DND-41 (cell line): ENCODE results near the gene TMEM255A.

Source experiments
- ATAC-seq: fragments of 200-7000 bp; cut with Tn5 transposase; 3 replicates; pipeline ENCODE4 v1.9.1; 2021; ENCODE audit warnings: low read depth; ENCODE audit not compliant: insufficient read depth
- DNase-seq: peaks from one replicate; pipeline ENCODE4 v3.0.0-alpha.2; 2020
- H2AFZ ChIP-seq: 2 replicates; pipeline ENCODE4 v1.6.0; 2012; ENCODE audit warnings: low read depth, low read length
- H3K27ac ChIP-seq: 2 replicates; pipeline ENCODE4 v1.5.1; 2012; ENCODE audit warnings: low read length, inconsistent platforms
- H3K27me3 ChIP-seq: fragments of 200-600 bp; sonication (generic); 2 replicates; pipeline ENCODE4 v1.6.0; 2012; ENCODE audit warnings: low read length, mild to moderate bottlenecking, inconsistent platforms; ENCODE audit not compliant: insufficient read depth, poor library complexity
- H3K36me3 ChIP-seq: 2 replicates; pipeline ENCODE4 v1.5.1; 2012; ENCODE audit warnings: low read length, inconsistent platforms; ENCODE audit not compliant: insufficient read depth
- H3K4me1 ChIP-seq: 2 replicates; pipeline ENCODE4 v1.5.1; 2012; ENCODE audit warnings: mild to moderate bottlenecking, low read length; ENCODE audit not compliant: insufficient read depth
- H3K4me2 ChIP-seq: 2 replicates; pipeline ENCODE4 v1.6.0; 2012; ENCODE audit warnings: mild to moderate bottlenecking, moderate library complexity, low read length, inconsistent platforms; ENCODE audit not compliant: insufficient read depth
- H3K4me3 ChIP-seq, 2 experiments: fragments of 200-600 bp in 1 of 2; shearing (Covaris generic) in 1 of 2; 2 replicates each; pipeline ENCODE4 v1.5.1; 2012 to 2016; ENCODE audit warnings: inconsistent platforms in 2 of 2, low read length in 2 of 2, mild to moderate bottlenecking in 2 of 2, low read depth in 1 of 2, moderate library complexity in 1 of 2
- H3K79me2 ChIP-seq: 2 replicates; pipeline ENCODE4 v1.6.0; 2012; ENCODE audit warnings: low read length, inconsistent platforms; ENCODE audit not compliant: insufficient read depth
- H3K9ac ChIP-seq: 2 replicates; pipeline ENCODE4 v1.6.0; 2012; ENCODE audit warnings: low read depth, mild to moderate bottlenecking, inconsistent platforms, low read length, moderate library complexity
- H3K9me3 ChIP-seq: 2 replicates; pipeline ENCODE4 v1.5.1; 2012; ENCODE audit warnings: low read length, moderate library complexity, mild to moderate bottlenecking, inconsistent platforms; ENCODE audit not compliant: insufficient read depth, severe bottlenecking
- H4K20me1 ChIP-seq: 2 replicates; pipeline ENCODE4 v1.6.0; 2012; ENCODE audit warnings: low read length; ENCODE audit not compliant: insufficient read depth
- CTCF ChIP-seq: IDR thresholded peaks from 2 replicates; pipeline ENCODE4 v1.5.1; 2012; ENCODE audit warnings: borderline replicate concordance, low read length, moderate library complexity, mild to moderate bottlenecking; ENCODE audit not compliant: poor library complexity, severe bottlenecking; ENCODE audit errors: extremely low read depth
- EZH2 ChIP-seq: IDR thresholded peaks from 3 replicates; pipeline ENCODE4 v1.6.1; 2012; ENCODE audit warnings: borderline replicate concordance, low read depth, mild to moderate bottlenecking, moderate library complexity, low read length, inconsistent platforms; ENCODE audit not compliant: severe bottlenecking

TMEM255A gene

DNA sequence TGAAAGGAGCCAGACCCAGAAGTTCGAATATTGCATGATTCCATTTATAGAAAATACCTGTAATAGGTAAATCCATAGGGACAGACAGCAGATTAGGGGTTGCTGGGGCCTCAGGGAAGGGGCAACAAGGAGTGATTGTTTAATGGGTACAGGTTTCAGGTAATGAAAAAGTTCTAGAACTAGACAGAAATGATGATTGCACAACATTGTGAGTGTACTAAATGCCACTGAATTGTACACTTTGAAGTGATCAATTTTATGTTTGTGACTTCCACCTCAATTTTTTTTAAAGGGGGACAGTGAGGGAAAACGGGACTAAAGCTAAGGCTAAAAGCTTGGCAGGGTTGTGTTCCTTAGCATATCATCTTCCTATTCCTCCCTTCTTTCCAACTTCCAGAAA, 37.1 kb downstream of the TMEM255A start:
- Histone ChIP-seq H2AFZ (no peak overlapping the region), H3K4me2 (no peak overlapping the region), H4K20me1 (no peaks in the 10 kb centered on the region), H3K27me3 (peaks cover 4% of the 10 kb centered on the region), H3K4me1 (no peaks in the 10 kb centered on the region), H3K36me3 (no peaks in the 10 kb centered on the region), H3K4me3 (no peak overlapping the region), H3K9me3 (no peaks in the 10 kb centered on the region), H3K79me2 (no peaks in the 10 kb centered on the region), H3K27ac (no peak overlapping the region), H3K9ac (no peak overlapping the region)
- TF ChIP-seq EZH2, result no peak
- DNase-seq (no peak), ATAC-seq (no peak)

DNA sequence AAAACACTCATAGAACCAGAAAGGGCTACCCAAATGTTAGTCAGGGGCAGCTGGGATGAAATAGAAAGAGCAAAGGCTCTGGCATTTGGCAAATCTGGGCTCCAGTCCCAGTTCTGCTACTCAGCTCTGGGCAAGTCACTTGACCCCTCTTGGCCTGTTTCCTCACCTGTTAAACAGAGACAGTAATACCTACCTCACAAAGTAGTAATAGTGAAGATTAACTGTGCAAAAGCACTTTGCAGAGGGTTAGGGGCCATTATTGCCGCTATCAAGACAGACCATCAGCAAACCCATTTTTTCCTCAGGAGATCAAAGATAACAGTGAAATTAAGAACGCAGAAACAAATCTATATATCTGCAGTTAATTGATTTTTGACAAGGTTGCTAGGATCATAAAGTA, 40.0 kb downstream of the TMEM255A start:
- Histone ChIP-seq H3K9me3 (no peaks in the 10 kb centered on the region), H3K9ac (no peak overlapping the region), H3K4me3 (no peak overlapping the region), H3K4me1 (no peaks in the 10 kb centered on the region), H3K27me3 (peaks cover 1% of the 10 kb centered on the region), H3K36me3 (no peaks in the 10 kb centered on the region), H2AFZ (no peak overlapping the region), H3K27ac (no peak overlapping the region), H4K20me1 (no peaks in the 10 kb centered on the region), H3K79me2 (no peaks in the 10 kb centered on the region), H3K4me2 (no peak overlapping the region)
- TF ChIP-seq CTCF (no peak), EZH2 (no peak)
- no peak for ATAC-seq
- DNase-seq, result no peak

- no peak overlapping the region for H3K27ac ChIP-seq
- no peak overlapping the region for H3K4me3 ChIP-seq
- H3K4me2 ChIP-seq, result no peak overlapping the region
- H3K79me2 ChIP-seq, result no peaks in the 10 kb centered on the region
- no peaks in the 10 kb centered on the region for H4K20me1 ChIP-seq
- H3K36me3 ChIP-seq, result no peaks in the 10 kb centered on the region
- H3K27me3 ChIP-seq, result no peaks in the 10 kb centered on the region
- no peak for DNase-seq
- no peak overlapping the region for H3K9ac ChIP-seq
- no peak overlapping the region for H2AFZ ChIP-seq
- TF ChIP-seq CTCF, result no peak
- TF ChIP-seq EZH2, result no peak
- H3K4me1 ChIP-seq, result no peaks in the 10 kb centered on the region
- ATAC-seq, result no peak
- no peaks in the 10 kb centered on the region for H3K9me3 ChIP-seq
Measured at GRCh38 chrX:120270567-120270966, 40.7 kb downstream of the TMEM255A start.

- H3K27me3 ChIP-seq, result no peaks in the 10 kb centered on the region
- no peak overlapping the region for H3K27ac ChIP-seq
- H3K9ac ChIP-seq, result no peak overlapping the region
- no peaks in the 10 kb centered on the region for H3K36me3 ChIP-seq
- no peak overlapping the region for H3K4me2 ChIP-seq
- H3K9me3 ChIP-seq, result no peaks in the 10 kb centered on the region
- TF ChIP-seq EZH2 (no peak), CTCF (no peak)
- no peaks in the 10 kb centered on the region for H3K79me2 ChIP-seq
- no peak for ATAC-seq
- H3K4me3 ChIP-seq, result no peak overlapping the region
- no peak overlapping the region for H2AFZ ChIP-seq
- H4K20me1 ChIP-seq, result no peaks in the 10 kb centered on the region
- no peaks in the 10 kb centered on the region for H3K4me1 ChIP-seq
- DNase-seq, result no peak
Measured at GRCh38 chrX:120269373-120270035, 41.8 kb downstream of the TMEM255A start.
